H1 (cell line): Measurements from ENCODE around the gene SLC1A1. TPM values are rescaled to one million over a fixed set of nuclear protein-coding genes. Genes with fewer than 3 reads are reported as not detected.

ENCODE experiments used
- ATF3 ChIP-seq: IDR thresholded peaks from 2 replicates; pipeline ENCODE4 v1.6.1; 2011; ENCODE audit warnings: low read depth, mild to moderate bottlenecking, low read length; ENCODE audit not compliant: insufficient read depth
- BACH1 ChIP-seq: IDR thresholded peaks from 2 replicates; pipeline ENCODE4 v1.6.1; 2012; ENCODE audit warnings: low read length, improper control_type of control experiment
- CHD1 ChIP-seq: IDR thresholded peaks from 2 replicates; pipeline ENCODE4 v1.6.1; 2012; ENCODE audit warnings: low read depth, low read length, improper control_type of control experiment
- CHD7 ChIP-seq: fragments of 300-600 bp; sonication (generic); IDR thresholded peaks from 2 replicates; pipeline ENCODE4 v1.7.1; 2012; ENCODE audit warnings: low read length, moderate library complexity, mild to moderate bottlenecking, inconsistent platforms; ENCODE audit not compliant: insufficient replicate concordance
- CTBP2 ChIP-seq: IDR thresholded peaks from 2 replicates; pipeline ENCODE4 v1.7.0; 2011; ENCODE audit warnings: borderline replicate concordance, mild to moderate bottlenecking, moderate library complexity, mixed read lengths, low read length; ENCODE audit not compliant: insufficient read depth, insufficient read length
- EP300 ChIP-seq, 2 experiments: IDR thresholded peaks; 1 replicate in 1 of 2; 2 replicates in 1 of 2; pipeline ENCODE4 v1.6.1; 2011 to 2012; ENCODE audit warnings: low read depth in 2 of 2, low read length in 2 of 2, mild to moderate bottlenecking in 2 of 2, borderline replicate concordance in 1 of 2, inconsistent platforms in 1 of 2, moderate library complexity in 1 of 2
- HDAC6 ChIP-seq: IDR thresholded peaks from one replicate; pipeline ENCODE4 v1.7.1; 2012; ENCODE audit warnings: low read depth, mild to moderate bottlenecking, inconsistent platforms, low read length, moderate library complexity
- NANOG ChIP-seq: IDR thresholded peaks from 2 replicates; pipeline ENCODE4 v1.6.1; 2011; ENCODE audit warnings: low read length, low read depth, mild to moderate bottlenecking, inconsistent platforms; ENCODE audit not compliant: insufficient read depth, poor library complexity, severe bottlenecking
- SAP30 ChIP-seq: fragments of 300-600 bp; sonication (generic); IDR thresholded peaks from 2 replicates; pipeline ENCODE4 v1.7.1; 2012; ENCODE audit warnings: low read length, moderate library complexity, mild to moderate bottlenecking, inconsistent platforms; ENCODE audit not compliant: insufficient read depth, insufficient replicate concordance
- SP4 ChIP-seq: IDR thresholded peaks from 2 replicates; pipeline ENCODE4 v1.6.1; 2012; ENCODE audit warnings: low read length, inconsistent platforms
- polyA plus RNA-seq, 7 experiments: library from polyadenylated mRNA; depleted of rRNA in 3 of 7; stranded (reverse) in 5 of 7; unstranded in 2 of 7; fragments of >200 nt in 5 of 7; fragments of 200-250 nt in 2 of 7; gene quantifications; 1 replicate in 5 of 7; 2 replicates in 1 of 7; 4 replicates in 1 of 7; pipeline versions ENCODE4 v1.2.1 to v1.2.3, GENCODE V29; 2011 to 2013; ENCODE audit warnings: missing spikeins in 2 of 7, mixed read lengths in 2 of 7
- total RNA-seq: library from RNA; stranded (reverse); fragmentation: NEBNext Ultra II Directional; extraction: Animal tissue kit (Norgen Biotek cat#: 25700); gene quantifications from 2 replicates; pipeline ENCODE4 v1.2.1, GENCODE V29; 2021

The SLC1A1 gene
- total and polyA plus RNA-seq, 2 of the 8 experiments (the other 6 are each of a cell fraction or from before 2014, with no cell fraction given) = 4.7 to 11.7 TPM

GRCh38 chr9:4558371-4558998 is 68.2 kb downstream of the SLC1A1 start (continued):
- no peak for TF ChIP-seq CHD7
- TF ChIP-seq BACH1 = no peak
- TF ChIP-seq SP4 = no peak
- TF ChIP-seq CHD1 = no peak
- TF ChIP-seq SAP30 = no peak
- TF ChIP-seq NANOG = no peak
- TF ChIP-seq CTBP2 = no peak
- TF ChIP-seq HDAC6 = no peak
- TF ChIP-seq ATF3 = no peak
- TF ChIP-seq EP300 (IDR thresholded peaks at IDR 0.05; ENCODE audit: borderline replicate concordance in 1 of 2, low read depth in 2 of 2, low read length in 2 of 2) = no peak
